Measurements from ENCODE around the gene STARD4.

The STARD4 gene, protein sequence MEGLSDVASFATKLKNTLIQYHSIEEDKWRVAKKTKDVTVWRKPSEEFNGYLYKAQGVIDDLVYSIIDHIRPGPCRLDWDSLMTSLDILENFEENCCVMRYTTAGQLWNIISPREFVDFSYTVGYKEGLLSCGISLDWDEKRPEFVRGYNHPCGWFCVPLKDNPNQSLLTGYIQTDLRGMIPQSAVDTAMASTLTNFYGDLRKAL

DNA sequence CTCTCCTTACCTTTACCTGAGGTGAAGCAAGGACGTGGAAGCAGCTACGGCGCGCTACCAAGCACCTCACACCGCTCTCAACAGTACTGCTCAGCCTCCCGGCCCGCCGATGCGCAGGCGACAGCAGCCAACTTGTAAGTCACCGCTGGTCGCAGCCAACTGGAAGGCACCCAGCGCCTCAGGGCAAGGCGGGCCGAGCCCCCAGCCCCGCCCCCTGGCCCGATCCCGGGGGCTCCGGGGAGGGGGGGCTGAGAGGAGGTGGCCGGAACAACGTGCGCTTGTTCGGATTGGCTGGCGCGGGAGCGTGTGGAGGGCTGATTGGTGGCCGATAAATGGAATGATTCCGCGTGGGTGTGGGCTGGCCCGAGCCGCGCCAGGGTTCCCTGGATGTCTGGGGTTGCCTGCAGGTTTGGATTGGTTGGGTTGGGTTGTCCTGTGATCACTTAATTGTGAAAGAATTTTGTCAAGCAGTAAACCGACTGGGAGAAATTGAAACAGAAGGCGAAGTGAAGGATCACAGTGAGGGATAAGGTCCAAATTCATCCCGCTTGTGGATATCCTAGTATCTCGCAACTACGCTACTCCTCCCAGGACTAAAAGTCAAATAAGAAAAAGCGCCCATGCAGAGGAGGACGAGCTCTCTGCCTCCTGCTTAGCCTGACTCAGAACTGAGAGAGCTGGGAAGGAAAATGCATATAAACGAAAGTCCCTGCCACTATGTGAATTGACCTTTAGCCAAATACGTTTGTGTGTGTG, at the start of gene STARD4:
Gene STARD4, minus strand, starts transcription at position 161 of the 756 bp plus-strand sequence. CDS start 5,102 bp downstream, outside the sequence.
- DNase-seq = peak; percentile 89 to 96

DNA sequence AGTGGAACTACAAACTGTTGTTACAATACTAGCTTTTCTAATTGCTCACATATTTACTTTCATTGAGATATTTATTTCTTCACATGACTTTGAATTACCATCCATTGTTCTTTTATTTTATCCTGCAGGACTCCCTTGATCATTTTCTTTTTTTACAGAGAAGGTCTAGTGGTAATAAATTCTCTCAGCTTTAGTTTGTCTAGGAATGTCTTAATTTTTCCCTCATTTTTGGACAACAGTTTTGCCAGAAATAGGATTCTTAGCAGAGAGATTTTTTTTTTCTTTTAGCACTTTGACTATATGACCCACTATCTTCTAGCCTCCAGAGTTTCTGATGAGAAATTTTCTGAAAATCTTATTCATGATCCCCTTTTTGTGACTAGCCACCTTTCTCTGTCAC, 47.3 kb upstream of the STARD4 start:
- no peak for DNase-seq

DNA sequence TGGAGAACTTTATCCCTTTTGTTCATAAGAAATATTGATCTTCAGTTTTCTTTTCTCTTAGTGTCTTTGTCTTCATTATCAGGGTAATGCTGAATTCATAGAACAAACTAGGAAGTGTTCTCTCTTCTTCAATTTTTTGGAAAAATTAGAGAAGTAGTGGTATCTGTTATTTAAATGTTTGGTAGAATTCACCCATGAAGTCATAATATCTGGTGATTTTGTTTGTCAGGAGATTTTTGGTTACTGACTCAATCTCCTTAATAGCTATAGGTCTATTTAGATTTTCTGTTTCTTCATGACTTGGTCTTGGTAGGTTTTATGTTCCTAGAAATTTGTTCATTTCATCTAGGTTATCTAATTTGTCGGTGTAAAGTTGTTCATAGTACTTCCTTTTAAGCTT, 45.4 kb upstream of the STARD4 start:
- DNase-seq = no peak

DNA sequence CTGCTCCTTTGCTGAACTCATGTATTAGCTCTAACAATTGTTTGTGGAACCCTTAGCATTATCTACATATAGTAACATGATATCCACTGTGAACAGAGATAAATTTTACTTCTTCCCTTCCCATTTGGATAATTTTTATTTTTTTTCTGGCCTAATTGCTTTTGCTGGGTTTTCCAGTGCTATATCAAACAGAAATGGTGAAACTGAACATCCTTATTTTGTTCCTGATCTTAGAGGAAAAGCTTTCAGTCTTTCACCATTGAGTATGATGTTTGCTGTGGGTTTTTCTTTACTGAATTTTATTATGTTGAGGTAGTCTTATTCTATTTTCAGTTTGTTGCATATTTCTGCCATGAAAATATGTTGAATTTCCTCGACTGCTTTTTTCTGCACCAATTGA, 44.8 kb upstream of the STARD4 start:
- no peak for DNase-seq

DNA sequence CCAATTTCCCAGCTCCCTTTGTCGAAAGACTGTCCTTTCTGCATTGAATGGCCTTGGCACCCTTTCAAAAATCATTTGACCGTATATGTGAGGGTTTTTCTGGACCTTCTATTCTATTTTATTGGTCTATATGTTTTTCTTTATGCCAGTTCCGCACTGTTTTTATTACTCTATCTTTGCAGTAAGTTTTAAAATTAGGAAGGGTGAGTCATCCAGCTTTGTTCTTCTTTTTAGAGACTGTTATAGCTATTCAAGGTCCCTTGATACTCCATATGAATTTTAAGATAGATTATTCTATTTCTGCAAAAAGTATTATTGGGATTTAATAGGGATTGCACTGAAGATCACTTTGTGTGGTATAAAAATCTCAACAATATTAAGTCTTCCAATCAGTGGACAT, 44.2 kb upstream of the STARD4 start:
- DNase-seq = no peak

DNA sequence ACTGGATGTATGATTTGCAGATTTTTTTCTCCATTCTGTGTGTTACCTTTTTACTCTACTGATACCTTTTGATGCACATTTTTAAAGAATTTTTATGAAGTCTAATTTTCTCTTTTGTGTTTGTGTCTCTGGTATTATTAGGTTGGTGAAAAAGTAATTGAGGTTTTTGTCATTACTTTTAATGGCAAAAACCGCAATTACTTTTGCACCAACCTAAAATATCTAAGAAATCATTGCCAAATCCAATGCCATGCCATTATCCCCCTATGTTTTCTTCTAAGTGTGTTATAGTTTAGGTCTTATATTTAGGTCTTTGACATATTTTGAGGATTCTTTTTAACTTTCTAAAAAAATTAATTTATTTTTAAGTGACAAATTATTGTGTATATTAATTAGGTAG, 43.4 kb upstream of the STARD4 start:
- DNase-seq = no peak

DNA sequence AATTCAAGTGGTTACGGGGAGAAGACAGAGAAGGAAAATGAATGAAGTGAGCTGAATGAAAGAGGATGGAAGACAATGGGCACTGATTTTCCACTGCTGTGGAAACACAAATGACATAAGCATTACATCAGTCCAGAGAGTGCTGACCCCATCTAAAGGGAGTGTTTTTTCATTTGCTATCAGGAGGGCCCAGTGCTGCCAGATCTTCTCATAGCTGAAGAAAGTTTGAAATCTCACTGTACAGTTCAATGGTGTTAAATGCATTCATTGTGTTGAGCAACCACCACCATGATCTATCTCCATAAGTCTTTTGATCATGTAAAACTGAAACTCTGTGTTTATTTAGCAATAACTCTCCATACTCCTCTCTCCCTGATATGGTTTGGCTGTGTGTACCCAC, 41.5 kb upstream of the STARD4 start:
- DNase-seq = no peak

DNA sequence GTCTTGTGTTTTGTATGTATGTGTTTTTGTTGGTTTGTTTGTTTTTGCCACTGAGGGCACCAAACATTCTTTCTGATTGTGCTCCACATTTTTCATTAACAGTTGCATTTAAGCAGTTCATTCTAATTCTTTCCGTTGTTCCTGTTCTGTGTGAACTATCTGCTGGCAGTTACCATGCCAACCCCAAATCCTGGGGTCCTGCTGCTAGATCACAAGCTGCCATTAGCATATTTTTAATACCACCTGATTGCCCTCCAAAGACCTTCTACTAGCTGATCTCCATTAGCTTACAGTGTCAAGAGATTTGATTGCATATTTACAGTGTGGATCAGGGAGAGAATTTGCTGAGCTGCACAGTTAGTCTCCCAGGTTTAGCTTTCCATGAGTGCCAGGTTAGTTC, 40.6 kb upstream of the STARD4 start:
- DNase-seq = peak in 1 of 2 experiments; percentile 13

DNA sequence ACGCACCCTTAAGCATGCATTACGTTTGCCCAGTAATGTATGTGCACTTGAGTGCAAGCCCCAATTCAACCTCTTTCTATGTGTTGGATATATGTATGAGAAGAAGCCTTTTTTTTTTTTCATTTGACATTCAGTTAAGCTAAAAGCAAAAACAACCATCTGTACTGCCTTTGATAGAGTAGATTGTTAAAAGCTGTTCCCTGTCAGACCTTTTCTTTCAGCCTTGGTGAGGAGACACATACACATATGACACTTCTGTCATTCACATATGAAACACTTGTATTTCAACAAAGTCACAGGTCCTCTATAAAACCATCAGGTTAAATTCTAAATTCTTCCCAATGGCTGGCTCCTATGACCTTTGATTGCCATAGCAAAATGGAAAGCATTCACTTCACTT, 40.2 kb upstream of the STARD4 start:
- DNase-seq = no peak

DNA sequence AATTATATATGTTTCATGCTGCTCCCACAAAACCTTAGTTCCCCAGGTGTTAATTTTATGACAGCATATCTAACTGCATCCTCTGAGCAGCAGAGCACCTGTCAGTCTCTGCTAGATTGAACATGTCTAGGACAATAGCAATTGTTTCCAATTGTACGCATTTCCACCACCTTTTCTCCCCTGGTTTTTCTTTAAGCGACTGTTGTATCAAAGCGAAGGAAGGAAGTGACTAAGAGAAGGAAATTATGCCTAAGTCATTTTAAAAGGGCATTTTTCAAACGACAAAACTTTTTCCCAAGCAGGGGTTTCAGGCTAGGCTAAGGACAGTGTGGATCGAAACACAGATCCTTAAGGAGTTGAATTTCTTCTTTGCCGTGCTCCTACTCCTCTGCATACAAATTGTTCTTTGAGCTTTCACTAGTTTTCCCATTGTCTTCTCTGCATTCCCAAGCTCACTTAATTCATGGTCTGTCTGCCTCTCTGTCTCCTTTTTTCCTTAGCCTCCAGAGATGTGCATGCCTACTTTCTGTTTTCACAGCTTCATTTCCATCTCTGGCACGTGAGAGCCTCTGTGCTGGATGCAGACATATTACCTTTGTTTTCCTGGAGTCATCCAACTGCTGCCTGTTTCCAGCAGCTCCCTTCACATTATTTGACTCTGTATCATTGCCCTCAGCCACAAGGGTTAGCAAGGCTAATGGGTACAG, 39.4 kb upstream of the STARD4 start:
- DNase-seq = no peak

DNA sequence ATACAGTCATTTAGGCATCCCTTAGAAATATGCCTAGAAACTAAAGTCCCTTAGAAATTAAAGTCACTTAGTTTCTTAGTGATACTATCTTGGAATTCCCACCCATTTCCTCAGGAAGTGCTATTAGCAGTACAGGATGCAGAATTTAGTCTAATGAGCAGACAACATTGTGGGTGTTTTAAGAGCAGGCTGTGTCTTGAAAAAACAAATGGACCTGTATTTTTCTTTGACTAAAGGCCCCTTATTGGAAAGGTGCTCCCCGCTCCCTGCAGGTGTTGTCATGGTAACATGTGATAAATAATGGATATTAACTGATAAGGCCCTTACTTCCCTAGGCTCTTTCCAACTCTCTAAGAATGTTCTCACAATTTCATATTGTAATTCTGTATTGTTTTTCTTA, 38.8 kb upstream of the STARD4 start:
- no peak for DNase-seq

DNA sequence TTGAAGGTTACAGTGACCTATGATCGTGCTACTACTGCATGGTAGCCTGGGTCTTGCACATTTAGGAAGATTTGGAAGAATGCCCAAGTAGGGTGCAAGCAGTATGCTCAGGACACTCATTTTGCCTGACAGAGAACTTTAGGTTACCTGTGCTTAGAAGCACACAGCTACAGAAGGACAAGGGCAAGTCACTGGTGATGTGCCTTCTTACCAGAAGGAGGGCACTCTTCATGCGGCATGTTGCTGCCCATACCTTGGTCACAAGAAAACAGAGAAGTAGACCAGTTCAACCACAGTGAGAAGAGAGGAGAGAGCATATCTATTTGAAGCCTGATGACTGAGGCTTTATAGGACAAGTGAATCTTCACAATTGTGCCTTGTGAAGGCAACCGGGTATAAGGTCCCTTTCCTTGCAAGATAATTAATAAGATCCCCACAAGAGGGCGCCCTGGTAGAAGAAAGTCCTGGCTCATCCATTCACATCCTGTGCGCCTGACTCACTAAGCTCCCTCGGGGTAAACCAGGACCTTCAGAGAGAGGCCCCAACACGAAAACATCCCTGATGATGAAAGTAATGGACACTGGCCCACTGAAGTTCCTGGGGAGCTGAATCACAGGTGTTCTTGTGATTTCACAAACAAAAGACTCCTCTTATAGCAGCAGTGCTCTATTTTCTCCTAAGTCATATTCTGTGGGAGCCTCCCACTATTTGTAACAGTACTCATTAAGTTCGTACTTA, 38.1 kb upstream of the STARD4 start:
- peak; percentile 45 to 80 for DNase-seq

DNA sequence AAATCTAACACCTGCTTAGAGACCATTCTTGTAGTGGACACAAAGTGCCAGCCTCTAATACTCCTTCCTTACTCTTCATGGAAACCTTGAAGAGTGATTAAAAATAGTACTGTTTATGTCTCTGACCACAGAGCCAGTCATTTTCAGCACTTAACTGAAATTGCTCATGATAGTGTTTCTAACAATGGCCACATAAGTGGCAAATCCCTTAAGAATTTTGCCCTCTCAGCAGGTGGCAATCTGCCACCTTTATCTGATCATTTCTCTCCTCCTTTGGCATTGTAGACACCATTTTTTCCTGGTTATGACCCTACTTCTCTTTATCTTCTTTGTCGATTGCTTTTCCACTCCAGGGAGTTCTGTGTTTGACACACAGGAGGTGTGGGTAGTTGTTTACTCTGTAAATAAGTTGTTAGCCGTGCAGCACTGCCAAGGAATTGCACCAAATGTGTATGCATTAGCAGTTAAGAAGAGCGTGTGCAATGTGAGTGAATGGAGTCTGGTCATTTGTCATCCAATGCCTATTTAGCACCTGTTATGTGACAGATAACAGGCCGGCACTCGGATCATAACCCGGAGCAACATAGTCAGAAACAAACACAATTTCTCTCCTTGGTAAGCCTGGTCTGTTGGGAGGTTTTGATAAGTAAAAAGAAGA, 36.8 kb upstream of the STARD4 start:
- DNase-seq = no peak

DNA sequence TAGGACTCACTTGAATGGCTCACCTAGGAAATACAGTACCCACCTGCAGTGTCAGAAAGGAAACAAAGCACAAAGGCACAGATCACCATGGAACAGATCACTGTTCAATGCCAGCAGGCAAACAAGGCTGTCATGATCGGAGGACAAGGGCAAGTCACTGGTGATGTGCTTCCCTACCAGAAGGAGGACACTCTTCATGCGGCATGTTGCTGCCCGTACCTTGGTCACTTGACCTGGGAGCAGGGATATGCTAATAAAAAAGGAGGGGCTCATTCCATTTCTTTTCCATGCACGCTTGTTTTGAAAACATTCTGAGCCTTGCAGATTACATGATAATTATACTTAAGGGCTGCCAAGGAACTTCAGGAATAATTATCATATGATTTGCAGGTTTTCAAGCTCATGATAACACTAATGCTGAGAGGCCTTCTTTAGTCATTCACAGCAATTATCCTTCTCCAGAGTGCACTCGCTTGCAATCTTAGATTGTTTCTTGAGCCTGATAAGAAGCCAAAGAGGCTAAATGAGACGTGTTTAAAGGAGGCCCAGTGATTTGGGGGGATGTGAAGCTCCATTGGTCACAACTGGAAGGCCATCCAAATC, 36.1 kb upstream of the STARD4 start:
- no peak for DNase-seq

DNA sequence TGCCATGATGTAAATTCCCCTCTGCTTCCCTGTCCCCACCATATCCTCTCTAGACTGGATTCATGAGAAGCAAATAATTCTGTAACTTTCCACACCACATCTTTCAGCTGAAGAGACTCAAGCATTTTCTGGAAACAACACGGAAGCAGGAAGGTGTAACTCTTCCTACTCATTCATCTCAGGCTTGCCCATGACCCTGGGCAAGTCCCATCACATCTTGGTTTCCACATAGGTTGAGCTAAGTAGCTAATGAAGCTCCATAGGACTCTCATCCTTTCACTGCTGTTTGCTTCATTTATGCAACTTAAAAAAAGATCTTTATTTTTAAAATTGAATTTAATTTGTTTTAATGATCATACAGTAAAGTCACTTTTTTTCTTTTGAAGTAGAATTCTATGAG, 32.7 kb upstream of the STARD4 start:
- no peak for DNase-seq

DNA sequence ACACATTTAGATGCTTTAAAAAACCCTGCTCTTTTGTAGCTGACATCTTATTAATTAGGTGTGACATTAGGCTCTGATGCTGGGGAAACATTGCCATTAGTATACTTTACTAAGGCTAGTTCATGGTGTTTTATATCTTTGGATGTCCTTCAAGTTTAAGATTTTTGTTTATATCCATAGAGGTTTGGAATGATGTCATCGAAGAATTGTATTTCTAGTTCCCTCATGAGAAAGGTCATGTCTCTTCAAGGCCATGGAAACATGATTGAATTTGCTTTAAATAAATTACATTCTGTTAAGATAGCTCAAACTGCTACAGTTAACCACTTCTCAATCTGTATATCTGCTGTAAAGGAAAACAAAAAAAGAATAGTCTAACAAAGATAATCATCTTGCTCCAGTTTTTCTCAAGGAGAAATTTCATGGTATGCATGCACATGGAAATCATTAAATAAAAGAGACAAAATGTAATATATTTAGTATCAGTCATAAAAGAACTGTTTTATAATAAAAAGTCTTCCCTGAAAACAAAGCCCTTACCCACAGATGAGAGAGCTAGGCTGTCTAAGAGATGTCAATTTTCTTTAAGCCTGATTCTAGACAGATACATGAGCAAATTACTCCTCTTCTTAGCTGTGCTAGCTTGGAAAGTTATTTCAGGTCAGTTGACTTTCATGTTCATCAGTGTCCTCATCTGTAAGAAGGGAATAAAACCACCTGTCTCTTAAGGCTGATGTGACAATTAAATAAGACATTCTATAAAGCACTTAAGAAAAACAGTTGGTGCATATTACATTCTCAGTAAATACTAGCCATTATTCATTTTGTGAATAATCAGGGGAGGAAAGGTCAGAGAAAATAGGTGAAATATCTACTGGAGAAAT, 25.0 kb upstream of the STARD4 start:
- DNase-seq = no peak

DNA sequence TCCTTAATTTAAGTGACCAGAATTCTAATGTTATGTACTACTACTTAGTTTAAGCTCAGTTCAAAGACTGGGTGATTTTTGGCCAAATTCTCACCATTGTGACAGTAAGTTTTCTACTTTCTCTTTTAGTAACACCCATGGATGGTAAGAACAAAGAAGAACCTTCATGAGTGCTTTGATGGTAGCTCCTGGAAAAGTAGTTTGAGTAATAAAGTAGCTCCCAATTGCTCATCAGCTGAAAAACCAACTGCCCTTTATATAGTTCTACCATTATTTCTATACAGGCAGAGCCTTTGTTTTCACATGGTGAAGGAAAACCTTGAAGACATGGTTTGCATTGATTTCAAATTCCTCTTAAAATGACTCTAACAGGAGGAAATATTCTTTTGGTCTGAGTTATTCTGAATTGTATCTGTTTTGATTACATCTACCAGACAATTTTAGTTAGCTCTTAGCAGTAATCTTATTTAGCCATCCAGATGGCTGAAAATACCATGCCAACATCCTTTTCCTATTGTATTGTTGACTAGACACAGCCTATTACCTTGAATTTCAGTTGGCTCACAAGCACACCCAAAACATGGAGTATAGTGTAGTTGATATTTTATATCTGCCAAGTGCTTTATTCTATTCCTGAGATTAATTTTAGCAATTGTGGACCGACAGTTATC, 23.7 kb upstream of the STARD4 start:
- peak in 1 of 2 experiments; percentile 6 for DNase-seq

DNA sequence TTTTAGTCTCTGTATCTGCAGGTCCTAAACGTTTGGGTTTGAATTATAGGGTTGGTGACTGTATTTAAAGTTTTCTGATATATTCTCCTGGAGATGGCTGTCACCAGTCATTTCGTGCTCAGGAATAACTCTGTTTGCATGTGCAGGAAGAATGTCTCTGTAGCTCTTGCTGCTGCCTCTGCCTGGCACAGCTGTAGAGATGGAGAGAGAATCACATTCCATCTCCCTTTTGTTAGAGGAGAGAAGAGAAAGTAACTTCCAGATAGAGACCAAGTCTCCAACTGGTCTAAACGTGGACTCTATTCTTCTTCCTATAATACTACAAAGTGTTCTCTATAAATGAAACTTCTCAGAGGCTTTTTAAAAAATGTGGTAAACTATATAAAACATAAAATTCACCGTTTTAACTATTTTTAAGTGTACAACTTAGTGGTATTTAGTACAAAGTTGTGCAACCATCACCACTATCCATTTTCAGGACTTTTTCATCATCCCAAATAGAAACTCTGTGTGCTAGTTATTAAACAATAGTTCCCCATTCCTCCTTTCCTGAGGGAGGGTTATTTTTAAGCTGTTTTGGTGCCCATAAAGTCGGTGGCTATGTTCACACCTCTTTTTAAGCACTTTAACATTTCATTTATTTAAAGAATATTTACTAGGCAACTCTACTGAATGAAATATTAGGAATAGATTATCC, 20.7 kb upstream of the STARD4 start:
- DNase-seq = no peak

DNA sequence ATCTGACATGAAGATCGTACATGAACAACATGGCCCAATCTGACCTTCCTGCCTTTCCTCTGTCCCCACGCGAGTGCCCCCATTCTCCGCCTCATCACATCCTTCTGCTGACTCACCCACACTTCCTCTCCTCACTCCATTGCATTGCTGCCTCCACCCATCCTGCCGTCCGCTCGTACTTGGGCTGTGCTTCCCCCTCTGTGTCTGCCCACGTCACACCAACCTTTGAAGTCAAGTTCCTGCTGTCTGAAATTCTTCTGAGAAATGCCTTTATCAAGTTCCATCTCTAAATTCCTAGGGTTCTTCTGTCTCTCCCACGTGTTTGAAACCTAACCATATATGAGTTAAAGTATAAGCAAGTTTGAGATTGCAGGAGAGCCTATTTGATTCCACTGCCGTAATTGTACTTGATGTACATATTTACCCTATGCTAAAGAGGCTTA, 18.0 kb upstream of the STARD4 start:
- no peak for DNase-seq

DNA sequence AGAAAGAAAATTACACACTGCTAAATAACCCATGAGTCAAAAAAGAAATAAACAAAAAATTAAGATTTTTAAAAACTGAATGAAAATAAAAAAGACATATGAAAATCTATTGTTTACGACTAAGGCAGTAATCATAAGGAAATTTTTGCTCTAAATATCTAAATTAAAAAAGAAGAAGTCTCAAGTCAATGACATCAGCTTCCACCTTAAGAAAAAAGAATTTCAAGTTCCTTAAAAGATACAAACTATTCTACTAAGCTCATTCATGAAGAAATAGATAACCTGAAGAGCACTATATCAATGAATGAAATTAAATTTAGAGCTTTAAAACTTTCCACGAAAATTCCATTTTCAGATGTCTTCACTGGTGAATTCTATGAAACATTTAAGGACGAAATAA, 15.7 kb upstream of the STARD4 start:
- no peak for DNase-seq
